Activated CD4-positive, alpha-beta T cell treated with anti-CD3 and anti-CD28 coated beads for 36 hours (primary cell): ENCODE data around the gene ATP8A1. TPM values are rescaled to one million over a fixed set of nuclear protein-coding genes. Genes with fewer than 3 reads are reported as not detected.

Experiments used
- ATAC-seq: fragments of 200-7000 bp; cut with Tn5 transposase; one replicate; pipeline ENCODE4 v1.10.0; 2021; ENCODE audit warnings: mild to moderate bottlenecking, moderate library complexity
- CTCF ChIA-PET: fragments of 350-600 bp; sonication (Branson Sonifier 250); formaldehyde crosslinking; loops from one replicate; lab custom pipeline; 2021; ENCODE audit warnings: antibody characterized with exemption; lab: Charles Lee
- POLR2A ChIA-PET: fragments of 350-600 bp; sonication (Branson Sonifier 250); formaldehyde crosslinking; loops from one replicate; lab custom pipeline; 2021; ENCODE audit warnings: antibody characterized with exemption, inconsistent platforms; lab: Charles Lee
- DNase-seq: peaks from one replicate; pipeline ENCODE4 v3.0.0-alpha.2; 2020
- H3K27ac Mint-ChIP-seq: one replicate; pipeline ENCODE4 v1.8.0; 2021; ENCODE audit warnings: mixed read lengths
- H3K27me3 Mint-ChIP-seq: one replicate; pipeline ENCODE4 v1.8.0; 2021; ENCODE audit warnings: mixed read lengths
- H3K36me3 Mint-ChIP-seq: one replicate; pipeline ENCODE4 v1.8.0; 2021; ENCODE audit warnings: low read depth, mixed read lengths
- H3K4me1 Mint-ChIP-seq: one replicate; pipeline ENCODE4 v1.8.0; 2021; ENCODE audit warnings: mixed read lengths
- H3K4me3 Mint-ChIP-seq: one replicate; pipeline ENCODE4 v1.8.0; 2021; ENCODE audit warnings: mild to moderate bottlenecking, moderate library complexity, mixed read lengths
- H3K9me3 Mint-ChIP-seq: one replicate; pipeline ENCODE4 v1.8.0; 2021; ENCODE audit warnings: low read depth, mixed read lengths
- intact Hi-C, 2 experiments: fragments of 100-400 bp; cut with DNase I in 1 of 2; cut with micrococcal nuclease in 1 of 2; formaldehyde crosslinking; loops; one replicate each; pipeline versions ENCODE4 v1.14.2 to v1.15.1; 2022 to 2024; cut with DNase I, micrococcal nuclease
- total RNA-seq, 2 experiments: library from RNA; stranded (reverse); gene quantifications; one replicate each; pipeline ENCODE4 v1.2.3, GENCODE V29; 2021

The ATP8A1 gene
- total RNA-seq, 2 experiments from 2014 or later: 15.1 to 21.1 TPM

DNA sequence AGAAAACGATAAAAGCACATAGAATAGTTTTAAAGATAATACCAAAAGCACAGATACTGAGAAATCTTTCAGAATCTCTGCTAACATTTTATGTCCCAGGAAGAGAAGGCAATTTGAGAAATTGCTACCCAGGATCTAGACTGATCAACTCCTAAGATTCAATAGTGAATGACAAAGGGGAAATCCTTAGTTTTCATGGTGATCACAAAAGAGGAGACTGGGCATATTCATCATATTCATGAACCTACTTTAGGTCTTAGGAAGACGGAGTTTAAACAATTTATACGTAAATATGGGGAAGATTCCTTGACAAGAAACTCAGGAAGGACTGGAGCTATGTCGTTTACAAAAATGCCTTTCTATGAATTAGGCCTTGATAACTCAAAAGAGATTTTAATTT, 172.3 kb downstream of the ATP8A1 start:
- no peak for ATAC-seq
- no peaks in the 10 kb centered on the region for H3K9me3 Mint-ChIP-seq
- no peak overlapping the region for H3K4me3 Mint-ChIP-seq
- CTCF ChIA-PET: interaction anchor here (0.7 kb wide), 1 partner anchor 35 kb away, joined by 3 read pairs; no protein-coding TSS in a partner anchor
- no peak overlapping the region for H3K27ac Mint-ChIP-seq
- POLR2A ChIA-PET: no interaction called here
- H3K36me3 Mint-ChIP-seq: peaks cover 15% of the 10 kb centered on the region
- no peaks in the 10 kb centered on the region for H3K4me1 Mint-ChIP-seq
- no peaks in the 10 kb centered on the region for H3K27me3 Mint-ChIP-seq
- no peak for DNase-seq
- intact Hi-C loops: no loop called here

DNA sequence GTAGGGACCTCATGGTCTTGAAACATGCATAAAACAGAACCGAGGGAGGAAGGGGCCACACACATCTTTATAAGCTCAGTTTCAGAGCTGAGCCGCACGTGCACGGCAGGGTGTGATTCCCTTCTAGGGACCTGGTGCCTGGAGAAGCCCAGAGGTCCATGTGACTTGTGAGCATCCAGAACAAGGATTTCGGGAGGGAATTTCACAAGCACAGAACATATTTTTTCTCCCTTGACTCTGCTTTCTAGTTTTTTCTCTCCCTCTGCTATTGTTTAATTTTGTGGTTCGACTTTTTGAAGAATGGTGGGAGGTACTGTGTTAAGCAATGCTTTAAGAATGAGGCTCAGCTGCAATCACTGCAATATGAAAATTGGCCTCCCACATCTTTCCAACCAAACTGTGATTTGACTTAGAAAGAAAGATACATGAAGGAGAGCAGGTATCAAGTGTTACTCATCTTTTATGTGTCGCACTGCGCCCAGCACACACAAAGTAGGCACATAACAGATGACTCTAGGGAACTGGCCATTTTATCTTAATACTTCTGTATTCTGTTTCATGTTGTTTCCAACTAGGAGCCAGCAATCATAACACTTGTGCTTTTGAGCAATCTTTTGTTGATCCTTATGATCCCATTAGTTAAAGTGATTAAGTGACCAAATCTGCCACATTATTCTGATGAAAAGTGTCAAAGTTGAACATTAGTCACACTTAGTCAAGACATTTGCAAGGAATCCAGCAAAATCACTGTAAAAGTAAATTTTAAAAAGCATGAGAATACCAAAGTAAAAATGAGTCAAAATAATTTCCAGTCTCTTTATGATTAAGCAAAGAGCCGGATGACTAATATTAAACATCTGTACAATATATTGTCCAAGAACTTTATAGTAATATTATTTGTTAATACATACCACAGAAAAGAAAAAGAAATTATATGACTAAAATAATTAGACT, 173.2 kb downstream of the ATP8A1 start:
- H3K27ac Mint-ChIP-seq: no peak overlapping the region
- no peak overlapping the region for H3K4me3 Mint-ChIP-seq
- no peaks in the 10 kb centered on the region for H3K9me3 Mint-ChIP-seq
- peaks cover 17% of the 10 kb centered on the region for H3K36me3 Mint-ChIP-seq
- CTCF ChIA-PET: no interaction called here
- intact Hi-C loops: no loop called here
- no peaks in the 10 kb centered on the region for H3K4me1 Mint-ChIP-seq
- DNase-seq (no peak), ATAC-seq (peak; percentile 19)
- H3K27me3 Mint-ChIP-seq: no peaks in the 10 kb centered on the region
- POLR2A ChIA-PET: no interaction called here

DNA sequence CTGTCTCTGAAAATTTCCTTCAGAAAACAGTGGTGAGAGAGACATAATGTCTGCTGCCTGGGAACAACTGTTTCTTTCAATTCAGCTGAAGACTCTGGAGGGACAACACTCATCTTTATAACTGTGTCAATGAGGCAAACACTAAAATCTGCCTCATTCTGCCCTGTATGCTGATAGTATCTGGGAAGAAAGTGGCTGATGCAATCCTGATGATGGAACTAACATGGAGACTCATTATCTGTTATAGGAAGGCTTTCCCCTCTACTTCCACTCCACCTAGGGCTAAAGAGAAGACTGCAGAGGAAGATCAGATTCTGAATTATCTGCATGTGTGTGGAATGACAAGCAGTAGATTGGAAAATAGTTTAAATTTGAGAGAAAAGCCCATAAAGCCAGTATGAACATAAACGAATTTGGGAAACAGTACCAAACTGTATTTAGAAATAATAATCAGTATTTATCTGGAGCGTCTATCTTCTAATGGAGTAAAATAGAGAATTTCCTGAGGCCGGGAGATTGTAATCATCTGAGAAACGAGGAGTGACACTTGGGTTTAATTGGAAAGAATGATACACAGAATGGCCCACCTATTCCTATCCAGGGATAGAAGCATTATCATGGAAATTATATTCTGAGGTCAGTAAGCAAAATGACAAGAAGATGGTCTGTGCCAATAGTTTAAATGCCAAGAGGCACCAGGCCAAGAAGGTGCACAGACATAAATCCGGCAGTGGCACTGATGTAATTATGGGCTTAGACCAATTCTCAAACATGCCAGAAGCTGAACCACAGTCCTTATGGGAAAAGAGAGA, 174.2 kb downstream of the ATP8A1 start:
- Mint-ChIP-seq H3K9me3 (no peaks in the 10 kb centered on the region), H3K4me1 (no peaks in the 10 kb centered on the region), H3K4me3 (no peak overlapping the region), H3K27me3 (no peaks in the 10 kb centered on the region), H3K27ac (no peak overlapping the region), H3K36me3 (peaks cover 17% of the 10 kb centered on the region)
- DNase-seq (no peak), ATAC-seq (no peak)
- ChIA-PET POLR2A (no interaction called here), CTCF (no interaction called here)
- intact Hi-C loops: no loop called here

DNA sequence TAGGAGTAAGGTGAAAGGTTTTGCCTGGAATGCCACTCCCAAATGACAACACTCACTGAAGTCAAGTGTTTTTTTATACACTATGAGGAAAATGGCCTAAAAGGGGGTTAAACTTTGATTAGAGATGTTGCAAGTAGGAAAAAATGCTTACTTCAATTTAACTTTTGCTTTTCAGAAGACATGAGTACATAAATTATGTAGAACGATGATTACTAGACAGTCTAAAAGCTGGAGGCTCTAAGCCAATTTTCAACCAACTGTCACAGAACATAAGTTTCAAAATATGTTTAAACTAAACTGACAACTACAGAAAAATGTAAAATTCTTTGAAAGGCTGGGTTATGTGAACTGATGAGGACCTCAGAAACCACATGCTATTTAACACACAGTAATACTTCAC, 176.2 kb downstream of the ATP8A1 start:
- H3K9me3 Mint-ChIP-seq: no peaks in the 10 kb centered on the region
- ChIA-PET CTCF (interaction anchor here (1.5 kb wide), 1 partner anchor 10 kb away, joined by 5 read pairs; no protein-coding TSS in a partner anchor), POLR2A (no interaction called here)
- H3K36me3 Mint-ChIP-seq: peaks cover 19% of the 10 kb centered on the region
- H3K4me3 Mint-ChIP-seq: no peak overlapping the region
- no peaks in the 10 kb centered on the region for H3K27me3 Mint-ChIP-seq
- no peak for ATAC-seq
- no peak for DNase-seq
- intact Hi-C loops: no loop called here
- H3K27ac Mint-ChIP-seq: no peak overlapping the region
- no peaks in the 10 kb centered on the region for H3K4me1 Mint-ChIP-seq

DNA sequence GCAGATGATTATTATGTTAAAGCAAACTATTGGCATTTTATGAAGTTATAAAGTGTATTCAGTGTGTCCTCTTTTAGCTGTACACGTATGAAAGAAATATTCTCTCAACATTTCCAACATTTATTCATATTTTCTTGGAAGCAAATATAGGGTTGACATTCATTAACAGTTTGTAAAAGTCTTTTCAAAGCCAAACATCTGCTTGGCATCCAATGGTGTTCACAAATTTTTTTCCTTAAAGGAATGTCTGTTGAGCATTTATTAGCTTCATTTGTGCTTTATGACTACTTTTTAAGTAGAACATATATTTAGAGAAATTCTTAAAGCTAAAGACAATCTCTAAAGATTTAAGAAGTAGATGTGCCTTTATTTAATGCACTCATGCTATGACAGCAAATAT, 176.6 kb downstream of the ATP8A1 start:
- ATAC-seq: no peak
- ChIA-PET CTCF (interaction anchor here (1.5 kb wide), 1 partner anchor 9 kb away, joined by 5 read pairs; no protein-coding TSS in a partner anchor), POLR2A (no interaction called here)
- H3K9me3 Mint-ChIP-seq: no peaks in the 10 kb centered on the region
- DNase-seq: no peak
- no peaks in the 10 kb centered on the region for H3K4me1 Mint-ChIP-seq
- no peaks in the 10 kb centered on the region for H3K27me3 Mint-ChIP-seq
- H3K4me3 Mint-ChIP-seq: no peak overlapping the region
- no peak overlapping the region for H3K27ac Mint-ChIP-seq
- peaks cover 19% of the 10 kb centered on the region for H3K36me3 Mint-ChIP-seq
- intact Hi-C loops: no loop called here

DNA sequence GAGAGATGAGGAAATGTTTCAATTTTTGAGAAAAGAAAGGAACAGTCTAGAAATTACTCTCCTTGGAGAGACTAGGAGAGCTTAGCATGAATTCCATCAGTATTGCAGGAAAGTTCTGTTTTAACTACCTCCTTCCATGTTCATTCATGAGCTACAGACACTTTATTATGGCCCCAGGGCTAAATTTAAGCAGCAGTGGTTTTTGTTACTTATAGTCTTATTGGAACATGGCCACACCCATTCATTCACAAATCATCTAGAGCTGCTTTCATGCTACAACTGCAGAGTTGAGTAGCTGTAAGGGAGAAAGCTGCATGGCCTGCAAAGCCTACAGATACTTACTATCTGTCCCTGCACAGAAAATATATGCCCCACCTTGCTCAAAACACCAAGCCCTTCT, 178.0 kb downstream of the ATP8A1 start:
- intact Hi-C loops: no loop called here
- CTCF ChIA-PET: interaction anchor here (0.9 kb wide), 1 partner anchor 386 kb away, joined by 4 read pairs; no protein-coding TSS in a partner anchor
- ATAC-seq (no peak), DNase-seq (no peak)
- POLR2A ChIA-PET: no interaction called here
- H3K36me3 Mint-ChIP-seq: peaks cover 21% of the 10 kb centered on the region
- H3K4me1 Mint-ChIP-seq: no peaks in the 10 kb centered on the region
- H3K27ac Mint-ChIP-seq: no peak overlapping the region
- no peak overlapping the region for H3K4me3 Mint-ChIP-seq
- H3K27me3 Mint-ChIP-seq: no peaks in the 10 kb centered on the region
- no peaks in the 10 kb centered on the region for H3K9me3 Mint-ChIP-seq

DNA sequence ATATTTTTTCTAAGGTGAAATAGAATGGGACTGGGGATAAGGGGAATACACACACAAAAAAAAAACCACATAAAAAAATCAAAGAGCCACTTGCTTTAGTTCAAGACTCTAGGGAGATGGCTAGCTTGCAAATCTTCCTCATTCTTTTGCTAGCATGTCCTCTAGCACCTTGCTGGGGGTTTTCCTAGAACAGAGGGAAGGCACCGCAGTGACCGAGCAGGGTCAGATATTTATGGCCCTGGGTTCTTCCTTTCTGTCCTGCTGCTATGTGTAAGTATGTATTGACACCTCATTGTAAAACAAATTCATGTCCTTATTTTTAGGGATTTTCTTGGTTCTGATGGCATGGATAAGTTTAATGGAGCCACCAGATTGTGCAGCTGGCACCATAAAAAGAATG, 178.4 kb downstream of the ATP8A1 start:
- DNase-seq: no peak
- no peak for ATAC-seq
- intact Hi-C loops: no loop called here
- H3K27me3 Mint-ChIP-seq: no peaks in the 10 kb centered on the region
- ChIA-PET POLR2A (no interaction called here), CTCF (no interaction called here)
- H3K9me3 Mint-ChIP-seq: no peaks in the 10 kb centered on the region
- no peaks in the 10 kb centered on the region for H3K4me1 Mint-ChIP-seq
- peaks cover 17% of the 10 kb centered on the region for H3K36me3 Mint-ChIP-seq
- no peak overlapping the region for H3K4me3 Mint-ChIP-seq
- no peak overlapping the region for H3K27ac Mint-ChIP-seq

DNA sequence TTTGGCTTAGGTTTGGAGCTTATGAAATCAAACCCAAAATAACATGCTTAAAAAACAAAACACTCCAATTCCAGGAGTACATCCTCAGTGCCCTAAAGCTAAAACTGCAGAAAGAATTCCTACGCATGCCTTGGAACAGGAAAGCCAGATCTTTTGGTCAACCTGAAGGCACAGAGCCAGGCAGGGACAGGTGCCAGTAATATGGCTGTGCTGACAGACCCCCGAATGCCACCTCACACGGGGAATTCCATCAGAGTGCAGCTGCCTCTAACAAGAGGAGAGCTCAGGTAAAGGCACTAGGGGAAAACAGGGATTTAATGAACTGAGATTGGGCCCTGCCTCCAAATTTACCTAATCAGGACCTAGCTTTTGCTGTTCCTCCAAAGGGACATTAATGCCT, 182.5 kb downstream of the ATP8A1 start:
- POLR2A ChIA-PET: no interaction called here

DNA sequence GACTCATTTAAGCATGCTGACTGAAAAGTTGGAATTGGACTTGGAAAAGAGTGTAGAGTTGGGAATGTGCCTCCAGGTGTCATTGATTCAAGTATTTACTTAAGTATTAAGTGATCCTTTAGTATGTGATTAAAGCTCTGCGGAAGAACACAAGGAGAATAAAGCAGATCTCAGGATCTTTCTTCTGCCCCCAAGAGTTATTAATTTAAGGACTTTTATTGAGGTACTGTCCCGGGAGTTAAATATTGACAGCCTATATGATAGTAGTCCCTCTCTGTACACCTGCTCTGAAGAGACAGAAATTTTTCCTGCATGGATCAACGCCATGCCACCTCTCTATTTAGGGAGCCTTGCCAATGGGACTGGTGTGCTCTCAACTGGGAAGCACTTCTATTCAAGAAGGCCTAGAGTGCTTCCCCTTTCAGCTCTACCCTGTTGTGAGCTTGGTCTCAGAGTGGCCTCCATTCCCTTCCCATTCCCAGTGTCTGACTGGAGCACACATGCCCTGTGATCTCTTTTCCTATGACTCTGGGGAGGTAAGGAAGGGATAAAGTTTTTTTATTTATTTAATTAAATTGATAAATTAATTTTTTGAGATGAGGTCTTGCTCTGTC, 183.7 kb downstream of the ATP8A1 start:
- Mint-ChIP-seq H3K4me3 (no peak overlapping the region), H3K4me1 (no peaks in the 10 kb centered on the region), H3K27me3 (no peaks in the 10 kb centered on the region), H3K27ac (no peak overlapping the region), H3K36me3 (peaks cover 14% of the 10 kb centered on the region), H3K9me3 (no peaks in the 10 kb centered on the region)
- ATAC-seq (no peak), DNase-seq (no peak)
- ChIA-PET POLR2A (no interaction called here), CTCF (interaction anchor here (0.6 kb wide), 1 partner anchor 192 kb away, joined by 3 read pairs; no protein-coding TSS in a partner anchor)
- intact Hi-C loops: no loop called here

More for the DNA sequence above, 182.5 kb downstream of the ATP8A1 start:
- intact Hi-C loops: no loop called here
- ATAC-seq (no peak), DNase-seq (no peak)
- CTCF ChIA-PET: interaction anchor here (1.2 to 1.5 kb wide), 2 partner anchors 50 to 138 kb away, joined by 3 read pairs; no protein-coding TSS in a partner anchor
- Mint-ChIP-seq H3K27me3 (no peaks in the 10 kb centered on the region), H3K4me1 (no peaks in the 10 kb centered on the region), H3K4me3 (no peak overlapping the region), H3K27ac (no peak overlapping the region), H3K36me3 (peaks cover 14% of the 10 kb centered on the region), H3K9me3 (no peaks in the 10 kb centered on the region)

DNA sequence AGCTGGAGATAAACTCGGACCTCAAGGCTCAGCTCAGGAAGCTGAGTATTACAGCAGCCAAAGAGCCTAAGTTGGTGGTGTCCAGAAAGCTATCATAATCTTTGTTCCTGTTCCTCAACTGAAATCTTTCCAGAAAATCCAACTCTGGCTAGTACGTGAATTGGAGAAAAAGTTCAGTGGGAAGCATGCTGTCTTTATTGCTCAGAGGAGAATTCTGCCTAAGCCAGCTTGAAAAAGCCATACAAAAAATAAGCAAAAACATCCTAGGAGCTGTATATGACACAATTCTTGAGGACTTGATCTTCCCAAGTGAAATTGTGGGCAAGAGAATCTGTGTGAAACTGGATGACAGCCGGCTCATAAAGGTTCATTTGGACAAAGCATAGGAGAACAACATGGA, 185.0 kb downstream of the ATP8A1 start:
- no peaks in the 10 kb centered on the region for H3K9me3 Mint-ChIP-seq
- peaks cover 13% of the 10 kb centered on the region for H3K36me3 Mint-ChIP-seq
- DNase-seq (no peak), ATAC-seq (no peak)
- H3K27me3 Mint-ChIP-seq: no peaks in the 10 kb centered on the region
- no peak overlapping the region for H3K27ac Mint-ChIP-seq
- intact Hi-C loops: no loop called here
- no peaks in the 10 kb centered on the region for H3K4me1 Mint-ChIP-seq
- no peak overlapping the region for H3K4me3 Mint-ChIP-seq
- POLR2A ChIA-PET: no interaction called here
- CTCF ChIA-PET: interaction anchor here (1.8 kb wide), 1 partner anchor 9 kb away, joined by 5 read pairs; no protein-coding TSS in a partner anchor

DNA sequence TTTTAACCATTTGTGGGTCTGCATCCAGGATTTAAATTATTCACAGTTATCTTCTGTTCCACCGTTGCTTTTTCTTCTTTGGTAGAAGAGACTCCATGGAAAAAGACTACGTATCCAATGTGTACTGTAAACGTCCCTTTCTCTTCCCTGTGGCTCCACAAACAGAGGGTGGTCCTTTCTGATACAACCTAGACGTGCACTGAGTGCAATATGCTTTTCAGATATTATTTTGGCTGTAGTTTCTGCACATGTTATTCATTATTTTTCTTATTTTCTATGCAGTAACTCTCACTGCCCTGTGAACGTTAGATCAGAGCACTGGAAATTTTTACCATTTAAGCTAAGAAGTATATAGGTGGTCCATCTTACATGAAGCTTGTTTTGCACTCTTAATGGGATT, 186.9 kb downstream of the ATP8A1 start:
- H3K27me3 Mint-ChIP-seq: no peaks in the 10 kb centered on the region
- H3K4me3 Mint-ChIP-seq: no peak overlapping the region
- intact Hi-C loops: no loop called here
- no peaks in the 10 kb centered on the region for H3K4me1 Mint-ChIP-seq
- no peak for ATAC-seq
- no peak overlapping the region for H3K27ac Mint-ChIP-seq
- CTCF ChIA-PET: interaction anchor here (0.6 to 1.8 kb wide), 3 partner anchors 11 to 395 kb away, joined by 3 to 5 read pairs (median 5); no protein-coding TSS in a partner anchor
- no peaks in the 10 kb centered on the region for H3K9me3 Mint-ChIP-seq
- POLR2A ChIA-PET: no interaction called here
- no peak for DNase-seq
- H3K36me3 Mint-ChIP-seq: peaks cover 13% of the 10 kb centered on the region
